GM21528 (cell line): ENCODE results near the gene CDS2.

Source experiments
- ATAC-seq: cut with Tn5 transposase; IDR thresholded peaks from one replicate; pipeline ENCODE4 v1.9.1; 2021; ENCODE audit warnings: mild to moderate bottlenecking, moderate library complexity; ENCODE audit not compliant: unreplicated experiment, low FRiP score

Gene CDS2

DNA sequence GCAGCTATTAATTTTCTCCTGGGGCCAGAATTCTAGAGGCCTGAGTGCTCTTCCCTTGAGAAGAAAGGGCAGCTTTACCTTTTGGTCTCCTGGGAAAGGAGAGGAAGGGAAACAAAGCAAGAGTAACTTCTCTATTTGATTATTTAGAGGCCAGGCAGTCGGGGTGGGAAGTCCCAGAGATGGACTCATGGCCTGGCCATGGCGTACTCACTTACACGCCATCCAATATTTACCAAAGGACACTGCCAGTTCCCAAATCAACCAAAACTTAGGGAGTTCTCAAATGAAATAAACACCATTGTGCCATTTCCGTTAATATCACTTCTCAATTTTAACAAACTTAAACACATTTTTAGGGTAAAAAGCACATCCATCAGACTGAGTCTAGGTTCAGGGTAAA lies 76.6 kb downstream of the CDS2 start:
- no peak for ATAC-seq

- ATAC-seq: peak; percentile 89
Measured at GRCh38 chr20:5205348-5206210, 78.8 kb downstream of the CDS2 start.

GRCh38 chr20:5207138-5207537 lies 80.3 kb downstream of the CDS2 start:
- ATAC-seq: no peak

DNA sequence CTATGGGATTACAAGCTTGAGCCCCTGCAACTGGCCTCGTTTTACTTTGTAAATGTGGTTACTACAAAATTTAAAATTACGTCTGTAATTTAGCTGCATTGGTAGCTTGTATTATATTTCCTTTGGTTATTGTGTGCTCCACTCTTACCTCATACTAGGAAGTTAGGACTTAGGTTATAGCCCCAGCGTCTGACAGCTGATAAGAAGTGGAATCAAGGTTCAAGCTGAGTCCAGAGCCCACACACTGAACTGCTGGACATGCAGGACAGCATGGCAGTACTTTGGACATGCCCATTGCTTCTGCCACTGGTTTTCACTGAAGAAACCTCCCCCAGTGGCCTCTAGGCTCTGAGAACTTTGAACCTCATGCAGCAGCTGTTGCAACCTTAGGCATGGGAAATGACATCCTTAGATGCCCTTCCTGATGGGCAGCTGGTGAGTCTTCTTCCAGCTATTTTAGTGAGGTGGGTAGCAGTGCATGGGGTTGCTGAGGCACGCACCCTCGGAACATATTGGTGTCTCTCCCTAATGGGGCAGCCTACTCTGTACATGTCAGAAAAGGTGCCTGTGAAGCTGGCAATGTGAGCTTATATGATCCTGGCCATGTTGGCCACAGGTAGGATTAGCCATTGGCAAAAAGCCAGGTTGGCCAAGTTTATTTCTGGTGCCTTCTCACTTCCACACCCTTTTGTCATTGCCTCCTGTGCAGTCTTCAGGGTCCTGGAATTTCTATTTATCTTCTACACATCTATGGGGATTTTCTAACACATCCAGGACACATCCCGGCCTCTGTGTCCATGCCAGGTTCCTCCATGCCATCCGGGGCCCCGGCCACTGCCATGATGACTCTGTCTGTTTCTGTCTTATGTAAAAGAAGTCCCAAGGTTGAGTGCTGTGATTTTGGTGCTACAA lies 85.3 kb downstream of the CDS2 start:
- no peak for ATAC-seq

DNA sequence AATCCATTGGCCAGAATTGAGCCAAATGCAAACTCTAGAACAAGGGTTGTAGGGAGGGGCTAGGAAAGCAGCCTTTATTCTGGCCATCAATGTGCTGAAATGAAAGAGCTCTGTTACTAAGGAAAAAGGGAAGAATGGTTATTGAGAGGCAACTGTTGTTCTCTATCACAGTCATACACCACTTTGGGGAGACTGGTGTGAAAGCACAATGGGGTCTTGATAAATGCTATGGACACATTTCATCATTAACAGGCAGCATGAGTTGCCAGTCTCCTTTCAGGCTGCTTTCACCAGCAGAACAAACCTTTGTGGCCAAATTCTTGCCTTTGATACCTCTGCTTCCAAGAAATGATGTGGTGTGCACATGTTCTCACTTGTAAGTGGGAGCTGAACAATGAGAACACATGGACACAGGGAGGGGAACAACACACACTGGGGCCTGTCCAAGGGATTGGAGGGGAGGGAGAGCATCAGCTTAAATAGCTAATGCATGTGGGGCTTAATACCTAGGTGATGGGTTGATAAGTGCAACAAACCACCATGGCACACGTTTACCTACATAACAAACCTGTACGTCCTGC lies 86.2 kb downstream of the CDS2 start:
- no peak for ATAC-seq

GRCh38 chr20:5214826-5215225 lies 88.0 kb downstream of the CDS2 start:
- ATAC-seq: no peak

GRCh38 chr20:5215672-5216304 lies 89.0 kb downstream of the CDS2 start:
- no peak for ATAC-seq

DNA sequence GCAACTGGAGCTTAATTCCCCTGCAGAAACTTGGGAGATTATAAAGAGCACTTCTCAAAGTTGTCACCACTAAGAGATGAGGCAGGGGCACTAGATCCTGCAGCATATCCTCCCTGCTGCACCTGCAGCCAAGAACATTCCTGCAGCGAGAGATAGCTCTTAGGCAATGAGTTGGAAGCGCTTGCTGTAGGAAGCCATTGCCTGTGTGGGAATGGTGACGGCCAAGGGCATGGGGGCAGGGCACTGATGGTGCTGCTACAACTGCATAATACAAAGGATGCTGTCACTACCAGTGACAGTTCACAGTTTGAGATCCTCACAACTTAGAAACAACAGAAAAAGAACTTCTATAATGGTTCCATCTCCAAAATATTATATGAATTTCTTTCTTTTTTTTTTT lies 89.9 kb downstream of the CDS2 start:
- ATAC-seq: no peak

GRCh38 chr20:5217616-5218015 lies 90.8 kb downstream of the CDS2 start:
- no peak for ATAC-seq

GRCh38 chr20:5220321-5221060 lies 93.7 kb downstream of the CDS2 start:
- ATAC-seq: no peak

GRCh38 chr20:5221061-5221430 lies 94.2 kb downstream of the CDS2 start:
- ATAC-seq: no peak

DNA sequence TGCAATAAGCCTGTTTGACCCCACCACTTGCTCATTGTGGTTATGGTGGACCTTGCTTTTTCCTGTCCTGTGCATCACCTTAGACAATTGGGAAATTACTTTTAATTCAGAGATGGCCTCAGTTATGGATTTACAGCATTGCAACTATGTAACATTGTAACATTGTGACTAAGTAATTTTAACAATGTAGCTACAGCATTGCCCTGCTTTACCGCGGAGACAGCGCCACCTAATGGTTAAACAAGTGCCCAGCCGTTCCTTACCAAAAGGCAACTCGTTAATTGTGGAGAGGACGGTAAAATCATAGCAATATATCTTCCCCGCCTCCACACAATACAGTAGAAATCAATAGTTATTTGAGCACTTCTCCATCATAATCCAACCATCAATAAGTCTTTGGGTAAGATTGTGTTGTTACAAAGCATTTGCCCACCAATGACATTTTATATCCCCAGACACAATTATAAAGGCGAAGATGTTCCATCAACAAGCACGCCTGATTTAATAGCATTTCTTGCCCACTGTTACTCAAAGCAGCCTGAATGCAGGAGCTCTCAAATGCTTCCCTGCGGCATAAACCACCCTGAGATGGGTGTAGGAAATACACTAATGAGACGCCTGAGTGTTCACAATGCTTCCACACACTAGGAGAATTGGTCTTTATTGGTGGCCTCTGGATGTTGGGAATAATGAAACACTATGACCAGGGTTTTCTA lies 96.3 kb downstream of the CDS2 start:
- ATAC-seq: no peak

DNA sequence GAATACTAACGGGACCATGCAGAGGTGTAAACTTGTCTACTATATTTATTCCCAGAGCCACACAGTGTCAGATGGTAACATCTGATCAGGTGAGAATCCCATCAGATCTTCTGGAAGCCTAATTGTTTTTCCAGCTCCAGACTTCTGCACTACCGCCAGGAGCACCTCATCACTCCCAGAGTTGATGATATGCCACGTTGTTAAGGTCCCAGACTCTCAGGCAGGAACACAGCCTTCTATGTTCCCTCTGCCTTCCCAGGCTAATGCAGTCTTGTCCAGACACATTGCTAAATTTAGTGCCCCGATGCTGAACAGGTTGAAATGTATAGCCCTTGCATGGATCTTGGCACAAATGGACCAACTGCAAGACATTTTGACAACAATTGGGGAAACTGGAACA lies 103.7 kb downstream of the CDS2 start:
- no peak for ATAC-seq

DNA sequence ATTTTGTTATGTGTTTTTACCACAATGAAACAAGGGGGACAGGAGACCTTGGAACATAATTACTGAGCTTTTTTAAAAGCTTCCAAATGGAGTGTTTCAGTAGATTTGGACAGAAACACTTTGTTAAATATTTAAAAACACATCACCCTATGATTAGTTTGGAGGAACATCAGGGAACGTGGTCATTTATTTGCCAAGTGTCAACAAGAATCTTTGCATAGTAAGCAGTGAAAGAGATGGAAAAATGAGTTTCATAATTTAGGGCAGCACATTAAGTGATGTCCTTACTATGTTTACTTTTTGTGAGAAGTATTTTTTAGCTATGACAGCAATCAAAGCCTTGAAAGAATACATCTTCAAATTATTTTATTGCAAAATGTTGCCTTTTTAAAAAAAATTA lies 107.3 kb downstream of the CDS2 start:
- ATAC-seq: no peak

GRCh38 chr20:5234978-5235377 lies 108.2 kb downstream of the CDS2 start:
- no peak for ATAC-seq
